Stimulated activated CD8-positive, alpha-beta memory T cell treated with anti-CD3 and anti-CD28 coated beads, Interleukin-12 subunit alpha, Interleukin-12 subunit beta, amount 100 ng/mL, for 1 hour (primary cell): ENCODE data around the gene IL12RB2.

ENCODE experiments used
- DNase-seq: peaks from one replicate; pipeline ENCODE4 v3.0.0-alpha.2; 2020; ENCODE audit warnings: low read depth

The IL12RB2 gene

GRCh38 chr1:67307251-67308060, at the start of gene IL12RB2:
TSS of gene IL12RB2 (plus strand) at chr1:67307873. CDS start at chr1:67320369, 12,496 bp downstream.
- DNase-seq = no peak

- DNase-seq = peak; percentile 7
Measured at GRCh38 chr1:67261680-67262079, 46.0 kb upstream of the IL12RB2 start.

GRCh38 chr1:67262735-67263134, 44.9 kb upstream of the IL12RB2 start:
- DNase-seq = no peak

GRCh38 chr1:67264152-67264551, 43.5 kb upstream of the IL12RB2 start:
- DNase-seq = no peak

- DNase-seq = no peak
Measured at GRCh38 chr1:67264899-67265298, 42.8 kb upstream of the IL12RB2 start.

- DNase-seq = no peak
Measured at GRCh38 chr1:67269061-67269460, 38.6 kb upstream of the IL12RB2 start.

GRCh38 chr1:67270541-67270940, 37.1 kb upstream of the IL12RB2 start:
- DNase-seq = no peak

- DNase-seq = no peak
Measured at GRCh38 chr1:67273591-67273990, 34.1 kb upstream of the IL12RB2 start.

GRCh38 chr1:67274623-67275325, 32.9 kb upstream of the IL12RB2 start:
- no peak for DNase-seq

- no peak for DNase-seq
Measured at GRCh38 chr1:67280696-67281095, 27.0 kb upstream of the IL12RB2 start.

- no peak for DNase-seq
Measured at GRCh38 chr1:67281244-67281643, 26.4 kb upstream of the IL12RB2 start.

GRCh38 chr1:67285780-67286488, 21.7 kb upstream of the IL12RB2 start:
- DNase-seq = no peak

GRCh38 chr1:67290236-67290635, 17.4 kb upstream of the IL12RB2 start:
- no peak for DNase-seq

GRCh38 chr1:67294836-67295617, 12.6 kb upstream of the IL12RB2 start:
- no peak for DNase-seq

- no peak for DNase-seq
Measured at GRCh38 chr1:67298762-67299161, 8.9 kb upstream of the IL12RB2 start.

GRCh38 chr1:67299296-67299695, 8.4 kb upstream of the IL12RB2 start:
- DNase-seq = no peak

GRCh38 chr1:67300561-67300960, 7.1 kb upstream of the IL12RB2 start:
- no peak for DNase-seq

GRCh38 chr1:67304023-67304422, 3.6 kb upstream of the IL12RB2 start:
- DNase-seq = no peak

GRCh38 chr1:67306547-67306946, 1.1 kb upstream of the IL12RB2 start:
- no peak for DNase-seq

GRCh38 chr1:67308136-67308535, 463 bp downstream of the IL12RB2 start:
- no peak for DNase-seq

GRCh38 chr1:67312615-67313014, 4.9 kb downstream of the IL12RB2 start:
- DNase-seq = no peak
